Measurements from ENCODE around the gene LSAMP. TPM values are rescaled to one million over a fixed set of nuclear protein-coding genes. Genes with fewer than 3 reads are reported as not detected.
"Not testable (repeated sequence)": the region's sequence is repeated elsewhere in the genome, so short reads cannot be mapped to it uniquely, and the experiment has no call there.

LSAMP gene
- total and polyA plus RNA-seq, 4 experiments from 2014 or later = not detected

DNA sequence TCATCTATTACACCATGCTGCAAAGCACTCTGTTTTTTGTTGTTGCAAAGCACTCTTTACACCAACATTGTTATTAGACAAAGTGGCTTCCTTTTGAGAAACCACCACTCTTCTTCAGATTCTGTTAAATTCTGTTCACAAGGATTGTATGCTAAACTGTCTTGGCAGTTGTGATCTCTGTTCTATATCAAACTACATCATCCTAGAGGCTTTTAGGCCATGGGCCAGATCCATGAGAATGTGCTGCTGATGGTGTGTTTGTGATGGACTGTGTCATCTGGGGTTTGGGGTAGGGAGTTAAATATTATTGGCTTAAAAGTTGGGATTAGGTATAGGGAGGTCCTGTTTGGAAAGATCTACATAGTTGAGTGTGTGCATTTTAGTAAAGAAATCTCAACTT, 592.2 kb downstream of the LSAMP start:
- DNase-seq = no peak
- CTCF ChIA-PET (ENCODE audit: partially characterized antibody) = no interaction called here
- Mint-ChIP-seq H3K36me3 (no peaks in the 10 kb centered on the region), H3K4me3 (no peak overlapping the region), H3K9me3 (no peaks in the 10 kb centered on the region), H3K4me1 (no peaks in the 10 kb centered on the region), H3K27me3 (peaks cover 16% of the 10 kb centered on the region in 2 donors), H3K27ac (no peak overlapping the region)
- Histone ChIP-seq H3K4me1 (ENCODE audit: insufficient read depth, low read length) (no peaks in the 10 kb centered on the region), H3K36me3 (ENCODE audit: insufficient read depth, low read length) (no peaks in the 10 kb centered on the region), H3K27me3 (ENCODE audit: insufficient read depth, low read length) (no peaks in the 10 kb centered on the region), H3K27ac (ENCODE audit: low read depth, low read length) (no peak overlapping the region), H3K4me3 (ENCODE audit: low read length in 2 of 2) (no peak overlapping the region), H3K9me3 (ENCODE audit: control insufficient read depth in 1 of 2, low read length in 2 of 2) (no peaks in the 10 kb centered on the region)
- POLR2A ChIA-PET (ENCODE audit: partially characterized antibody) = no interaction called here
- intact Hi-C loops (cut with micrococcal nuclease) = no loop called here

DNA sequence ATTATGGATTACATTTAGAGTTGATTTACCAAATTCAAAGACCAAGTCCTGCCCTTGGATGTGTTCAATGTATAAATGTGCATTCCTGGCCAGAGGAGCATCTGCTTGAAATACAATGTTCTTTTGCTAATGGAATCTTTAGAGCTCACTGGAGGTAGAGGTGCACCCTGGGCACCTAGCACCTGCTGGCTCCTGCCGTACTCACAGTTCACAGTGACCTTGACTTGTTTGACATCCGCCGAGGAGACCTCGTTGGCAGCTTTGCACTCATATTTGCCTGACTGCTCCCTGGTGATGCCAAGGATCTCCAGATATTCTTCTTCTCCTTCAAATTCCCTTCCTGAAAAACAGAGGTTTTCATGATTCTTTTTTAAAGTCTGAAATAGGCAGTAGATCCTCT, 593.0 kb downstream of the LSAMP start:
- Mint-ChIP-seq H3K4me3 (no peak overlapping the region), H3K27ac (no peak overlapping the region), H3K4me1 (no peaks in the 10 kb centered on the region), H3K36me3 (no peaks in the 10 kb centered on the region), H3K27me3 (peaks cover 16 to 17% of the 10 kb centered on the region in 2 donors), H3K9me3 (no peaks in the 10 kb centered on the region)
- intact Hi-C loops (cut with micrococcal nuclease) = no loop called here
- Histone ChIP-seq H3K9me3 (ENCODE audit: control insufficient read depth in 1 of 2, low read length in 2 of 2) (no peaks in the 10 kb centered on the region), H3K27me3 (ENCODE audit: insufficient read depth, low read length) (no peaks in the 10 kb centered on the region), H3K36me3 (ENCODE audit: insufficient read depth, low read length) (no peaks in the 10 kb centered on the region), H3K4me1 (ENCODE audit: insufficient read depth, low read length) (no peaks in the 10 kb centered on the region), H3K4me3 (ENCODE audit: low read length in 2 of 2) (no peak overlapping the region), H3K27ac (ENCODE audit: low read depth, low read length) (no peak overlapping the region)
- ChIA-PET POLR2A (ENCODE audit: partially characterized antibody) (no interaction called here), CTCF (ENCODE audit: partially characterized antibody) (no interaction called here)
- no peak for DNase-seq

DNA sequence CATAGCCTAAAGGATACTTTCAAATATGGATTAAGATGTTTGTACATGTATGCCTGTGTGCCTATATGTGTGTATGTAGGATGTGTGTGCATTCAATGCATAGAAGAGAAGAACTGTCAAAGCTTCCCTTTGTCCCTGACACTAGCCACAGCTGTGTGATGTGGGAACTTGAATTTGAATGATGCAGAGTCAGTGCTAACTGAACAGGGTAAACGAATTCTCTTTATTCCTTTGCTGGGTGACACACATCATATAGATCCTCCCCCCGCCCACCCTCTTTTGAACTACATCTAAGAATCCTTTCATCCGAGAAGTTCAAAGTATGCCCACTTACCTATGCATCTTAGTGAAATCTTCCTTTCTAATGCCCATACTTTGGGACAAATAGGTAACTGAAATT, 593.7 kb downstream of the LSAMP start:
- CTCF ChIA-PET (ENCODE audit: partially characterized antibody) = no interaction called here
- H3K4me1 Mint-ChIP-seq = no peaks in the 10 kb centered on the region

DNA sequence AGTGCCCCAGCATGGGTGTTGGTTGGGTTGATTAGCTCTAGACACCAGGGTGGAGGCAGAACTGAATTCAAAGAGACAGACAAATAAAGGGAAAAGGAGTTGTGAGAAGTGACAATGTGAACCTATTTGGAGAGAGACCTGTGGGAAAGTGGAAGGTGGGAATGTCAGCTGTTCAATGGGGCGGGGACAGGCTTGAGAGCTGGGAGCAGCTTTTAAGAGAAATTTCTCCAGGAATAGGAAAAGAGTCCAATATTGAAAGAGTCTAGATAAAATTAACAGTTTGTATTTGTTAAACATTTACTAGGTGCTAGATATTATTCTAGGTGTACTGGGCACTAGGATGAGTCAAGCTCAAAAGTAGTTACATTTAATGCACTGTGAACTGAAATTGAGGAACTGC, 596.6 kb downstream of the LSAMP start:
- ChIA-PET CTCF (ENCODE audit: partially characterized antibody) (interaction anchor here (1.1 to 3.0 kb wide), 4 partner anchors 10 to 16 kb away, joined by 3 to 12 read pairs (median 6); no protein-coding TSS in a partner anchor), POLR2A (ENCODE audit: partially characterized antibody) (no interaction called here)
- Mint-ChIP-seq H3K27ac (no peak overlapping the region), H3K4me3 (no peak overlapping the region), H3K36me3 (no peaks in the 10 kb centered on the region), H3K4me1 (no peaks in the 10 kb centered on the region), H3K27me3 (peaks cover 8 to 12% of the 10 kb centered on the region in 2 donors), H3K9me3 (no peaks in the 10 kb centered on the region)
- H3K36me3 ChIP-seq (ENCODE audit: insufficient read depth, low read length) = no peaks in the 10 kb centered on the region
- no peak for DNase-seq
- H3K4me1 ChIP-seq (ENCODE audit: insufficient read depth, low read length) = no peaks in the 10 kb centered on the region
- H3K27me3 ChIP-seq (ENCODE audit: insufficient read depth, low read length) = no peaks in the 10 kb centered on the region
- H3K27ac ChIP-seq (ENCODE audit: low read depth, low read length) = no peak overlapping the region
- H3K4me3 ChIP-seq (ENCODE audit: low read length in 2 of 2) = no peak overlapping the region
- intact Hi-C loops (cut with micrococcal nuclease) = no loop called here
- no peaks in the 10 kb centered on the region for H3K9me3 ChIP-seq (ENCODE audit: control insufficient read depth in 1 of 2, low read length in 2 of 2)

More for the DNA sequence above, 593.7 kb downstream of the LSAMP start:
- Histone ChIP-seq H3K27me3 (ENCODE audit: insufficient read depth, low read length) (no peaks in the 10 kb centered on the region), H3K36me3 (ENCODE audit: insufficient read depth, low read length) (no peaks in the 10 kb centered on the region), H3K9me3 (ENCODE audit: control insufficient read depth in 1 of 2, low read length in 2 of 2) (no peaks in the 10 kb centered on the region), H3K4me1 (ENCODE audit: insufficient read depth, low read length) (no peaks in the 10 kb centered on the region), H3K4me3 (ENCODE audit: low read length in 2 of 2) (no peak overlapping the region), H3K27ac (ENCODE audit: low read depth, low read length) (no peak overlapping the region)
- Mint-ChIP-seq H3K4me3 (no peak overlapping the region), H3K27me3 (peaks cover 14% of the 10 kb centered on the region in 2 donors), H3K27ac (no peak overlapping the region), H3K36me3 (no peaks in the 10 kb centered on the region), H3K9me3 (no peaks in the 10 kb centered on the region)
- no peak for DNase-seq
- POLR2A ChIA-PET (ENCODE audit: partially characterized antibody) = no interaction called here
- intact Hi-C loops (cut with micrococcal nuclease) = no loop called here

DNA sequence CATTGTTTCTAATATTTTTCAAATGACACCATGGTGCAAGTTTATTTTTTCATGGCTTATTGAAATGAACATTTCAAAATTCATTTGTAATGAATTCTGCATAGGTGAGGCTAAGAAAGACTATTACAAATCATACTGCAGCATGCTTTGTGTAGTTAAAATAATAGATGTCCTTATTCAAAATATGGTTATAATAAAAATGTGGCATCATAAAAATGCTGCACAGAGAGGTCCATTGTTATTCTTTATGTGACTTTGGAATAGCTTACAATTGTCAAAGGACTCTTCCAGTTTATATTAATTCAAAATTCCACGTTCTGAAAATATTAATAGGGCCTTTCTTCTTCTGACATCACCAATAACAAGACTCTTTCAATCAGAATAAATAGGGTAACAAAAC, 599.3 kb downstream of the LSAMP start:
- no peaks in the 10 kb centered on the region for H3K9me3 Mint-ChIP-seq
- ChIA-PET POLR2A (ENCODE audit: partially characterized antibody) (no interaction called here), CTCF (ENCODE audit: partially characterized antibody) (interaction anchor here (0.6 to 1.4 kb wide), 2 partner anchors 10 to 14 kb away, joined by 3 to 6 read pairs; no protein-coding TSS in a partner anchor)
- peaks cover 7 to 8% of the 10 kb centered on the region in 2 donors for H3K27me3 Mint-ChIP-seq
- H3K4me1 Mint-ChIP-seq = no peaks in the 10 kb centered on the region
- H3K27ac Mint-ChIP-seq = no peak overlapping the region
- H3K36me3 ChIP-seq (ENCODE audit: insufficient read depth, low read length) = no peaks in the 10 kb centered on the region
- no peaks in the 10 kb centered on the region for H3K9me3 ChIP-seq (ENCODE audit: control insufficient read depth in 1 of 2, low read length in 2 of 2)
- H3K27ac ChIP-seq (ENCODE audit: low read depth, low read length) = no peak overlapping the region
- no peaks in the 10 kb centered on the region for H3K4me1 ChIP-seq (ENCODE audit: insufficient read depth, low read length)
- H3K4me3 ChIP-seq (ENCODE audit: low read length in 2 of 2) = no peak overlapping the region
- no peak overlapping the region for H3K4me3 Mint-ChIP-seq
- no peaks in the 10 kb centered on the region for H3K36me3 Mint-ChIP-seq
- intact Hi-C loops (cut with micrococcal nuclease) = no loop called here
- no peak for DNase-seq
- no peaks in the 10 kb centered on the region for H3K27me3 ChIP-seq (ENCODE audit: insufficient read depth, low read length)

DNA sequence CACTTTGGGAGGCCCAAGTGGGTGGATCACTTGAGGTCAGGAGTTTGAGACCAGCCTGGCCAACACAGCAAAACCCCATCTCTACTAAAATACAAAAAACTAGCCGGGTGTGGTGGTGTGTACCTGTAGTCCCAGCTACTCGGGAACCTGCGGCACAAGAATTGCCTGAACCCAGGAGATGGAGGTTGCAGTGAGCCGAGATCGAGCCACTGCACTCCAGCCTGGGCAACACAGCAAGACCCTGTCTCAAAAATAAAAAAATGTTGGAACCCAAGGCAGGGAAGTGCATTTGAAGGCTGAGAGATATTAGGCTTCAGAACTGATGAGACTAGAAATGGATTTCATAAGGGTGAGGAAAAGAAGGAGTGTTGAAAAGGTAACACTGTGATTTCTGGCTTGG, 600.6 kb downstream of the LSAMP start:
- intact Hi-C loops (cut with micrococcal nuclease); POLR2A ChIA-PET (ENCODE audit: partially characterized antibody); H3K27ac Mint-ChIP-seq; CTCF ChIA-PET (ENCODE audit: partially characterized antibody); H3K27me3 Mint-ChIP-seq; H3K36me3 Mint-ChIP-seq; H3K36me3 ChIP-seq (ENCODE audit: insufficient read depth, low read length); H3K4me1 Mint-ChIP-seq; H3K9me3 Mint-ChIP-seq; DNase-seq; H3K4me1 ChIP-seq (ENCODE audit: insufficient read depth, low read length); H3K4me3 ChIP-seq (ENCODE audit: low read length in 2 of 2); H3K4me3 Mint-ChIP-seq; H3K27ac ChIP-seq (ENCODE audit: low read depth, low read length); H3K27me3 ChIP-seq (ENCODE audit: insufficient read depth, low read length); H3K9me3 ChIP-seq (ENCODE audit: control insufficient read depth in 1 of 2, low read length in 2 of 2): not testable (repeated sequence)

DNA sequence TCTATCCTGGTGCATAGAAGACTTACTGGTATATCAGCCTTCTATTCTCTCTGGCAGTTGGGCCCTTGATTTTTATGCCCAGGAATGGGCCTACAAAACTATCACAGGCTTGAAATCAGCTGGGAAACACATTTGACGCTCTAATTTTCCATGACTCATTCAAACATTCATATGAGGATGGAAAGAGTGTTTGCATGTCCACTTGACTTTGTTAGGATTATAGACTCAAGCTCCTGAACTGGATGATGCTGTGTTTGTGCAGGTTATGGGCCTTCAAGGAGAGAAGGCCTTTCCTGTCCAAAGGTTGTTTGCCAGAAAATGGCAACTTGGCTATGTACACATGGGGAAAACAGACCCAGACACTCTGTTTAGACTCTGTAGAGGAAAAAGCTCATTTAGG, 602.1 kb downstream of the LSAMP start:
- DNase-seq = no peak
- Histone ChIP-seq H3K9me3 (ENCODE audit: control insufficient read depth in 1 of 2, low read length in 2 of 2) (no peaks in the 10 kb centered on the region), H3K27ac (ENCODE audit: low read depth, low read length) (no peak overlapping the region), H3K4me1 (ENCODE audit: insufficient read depth, low read length) (no peaks in the 10 kb centered on the region), H3K4me3 (ENCODE audit: low read length in 2 of 2) (no peak overlapping the region), H3K36me3 (ENCODE audit: insufficient read depth, low read length) (no peaks in the 10 kb centered on the region), H3K27me3 (ENCODE audit: insufficient read depth, low read length) (no peaks in the 10 kb centered on the region)
- H3K36me3 Mint-ChIP-seq = no peaks in the 10 kb centered on the region
- no peak overlapping the region for H3K27ac Mint-ChIP-seq
- H3K27me3 Mint-ChIP-seq = peaks cover 3 to 4% of the 10 kb centered on the region in 2 donors
- ChIA-PET POLR2A (ENCODE audit: partially characterized antibody) (no interaction called here), CTCF (ENCODE audit: partially characterized antibody) (interaction anchor here (1.0 to 1.5 kb wide), 3 partner anchors 9 to 25 kb away, joined by 3 to 4 read pairs (median 3); no protein-coding TSS in a partner anchor)
- no peaks in the 10 kb centered on the region for H3K4me1 Mint-ChIP-seq
- H3K4me3 Mint-ChIP-seq = no peak overlapping the region
- intact Hi-C loops (cut with micrococcal nuclease) = no loop called here
- H3K9me3 Mint-ChIP-seq = no peaks in the 10 kb centered on the region

DNA sequence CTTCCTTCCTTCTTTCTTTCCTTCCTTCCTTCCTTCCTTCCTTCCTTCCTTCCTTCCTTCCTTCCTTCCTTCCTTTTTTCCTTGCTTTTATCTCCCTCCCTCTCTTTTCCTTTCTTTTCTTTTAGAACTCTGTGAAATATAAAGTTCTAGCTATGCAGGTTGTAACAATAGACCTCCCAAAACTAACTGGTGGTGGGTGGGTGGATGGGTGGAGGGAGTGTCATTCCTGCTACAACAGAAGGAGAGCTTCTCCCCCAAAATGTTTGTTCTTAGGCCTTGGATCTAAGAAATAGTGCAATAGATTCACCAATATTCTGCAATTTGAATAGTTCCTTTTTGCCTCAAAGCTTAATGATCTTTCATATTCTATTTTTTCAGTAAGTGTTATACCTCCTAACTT, 606.0 kb downstream of the LSAMP start:
- no peaks in the 10 kb centered on the region for H3K9me3 ChIP-seq (ENCODE audit: control insufficient read depth in 1 of 2, low read length in 2 of 2)
- no peaks in the 10 kb centered on the region for H3K27me3 ChIP-seq (ENCODE audit: insufficient read depth, low read length)
- POLR2A ChIA-PET (ENCODE audit: partially characterized antibody) = no interaction called here
- H3K4me3 ChIP-seq (ENCODE audit: low read length in 2 of 2) = no peak overlapping the region
- Mint-ChIP-seq H3K27me3 (peaks cover 2 to 9% of the 10 kb centered on the region in 2 donors), H3K36me3 (no peaks in the 10 kb centered on the region), H3K27ac (no peak overlapping the region), H3K4me1 (no peaks in the 10 kb centered on the region), H3K9me3 (no peaks in the 10 kb centered on the region), H3K4me3 (no peak overlapping the region)
- no peak for DNase-seq
- intact Hi-C loops (cut with micrococcal nuclease) = no loop called here
- no peaks in the 10 kb centered on the region for H3K36me3 ChIP-seq (ENCODE audit: insufficient read depth, low read length)
- no peak overlapping the region for H3K27ac ChIP-seq (ENCODE audit: low read depth, low read length)
- CTCF ChIA-PET (ENCODE audit: partially characterized antibody) = interaction anchor here (1.0 to 2.3 kb wide), 2 partner anchors 10 to 24 kb away, joined by 3 to 7 read pairs; no protein-coding TSS in a partner anchor
- no peaks in the 10 kb centered on the region for H3K4me1 ChIP-seq (ENCODE audit: insufficient read depth, low read length)

All from CD4-positive, alpha-beta memory T cell (primary cell).